SK-N-SH (cell line): ENCODE data around the gene USP11. TPM values are rescaled to one million over a fixed set of nuclear protein-coding genes. Genes with fewer than 3 reads are reported as not detected.

Source experiments
- CTCF ChIA-PET: fragments of 300-600, 350-600 bp; formaldehyde crosslinking; extraction: SDS; loops from one replicate; lab custom pipeline; 2021; lab: Yijun Ruan, JAX
- POLR2A ChIA-PET: fragments of 350-600 bp; sonication (Branson Sonifier 250); formaldehyde crosslinking; extraction: SDS; loops from one replicate; lab custom pipeline; 2020; ENCODE audit warnings: antibody characterized with exemption, inconsistent platforms; lab: Yijun Ruan, JAX
- DNase-seq: peaks from one replicate; pipeline ENCODE4 v3.0.0; 2012
- H2AFZ ChIP-seq: fragments of 200-600 bp; sonication (generic); 2 replicates; pipeline ENCODE4 v1.8.1; 2016; ENCODE audit warnings: antibody characterized with exemption, mild to moderate bottlenecking, low read depth
- H3F3A ChIP-seq: fragments of 200-600 bp; sonication (generic); replicated peaks from 2 replicates; pipeline ENCODE3; 2016; ENCODE audit warnings: antibody characterized with exemption, mild to moderate bottlenecking; ENCODE audit not compliant: insufficient read depth
- H3K27ac ChIP-seq, 2 experiments: fragments of 200-500 bp in 1 of 2; fragments of 200-600 bp in 1 of 2; sonication (Bioruptor generic) in 1 of 2; sonication (generic), shearing (Covaris generic) in 1 of 2; 2 replicates each; pipeline versions ENCODE4 v1.5.1 to v1.6.1; 2014 to 2016; ENCODE audit warnings: low read depth in 2 of 2, inconsistent platforms in 1 of 2, low read length in 1 of 2, mild to moderate bottlenecking in 1 of 2, mixed read lengths in 1 of 2
- H3K27me3 ChIP-seq: fragments of 200-600 bp; sonication (generic), shearing (Covaris generic); 2 replicates; pipeline ENCODE4 v1.6.1; 2016; ENCODE audit warnings: mixed run types; ENCODE audit not compliant: insufficient read depth
- H3K36me3 ChIP-seq, 2 experiments: fragments of 200-500 bp in 1 of 2; fragments of 200-600 bp in 1 of 2; sonication (Bioruptor generic) in 1 of 2; sonication (generic) in 1 of 2; replicated peaks in 1 of 2; 2 replicates each; pipeline versions ENCODE3 to v1.5.1; 2014 to 2016; ENCODE audit warnings: low read length in 1 of 2, mild to moderate bottlenecking in 1 of 2; ENCODE audit not compliant: insufficient read depth in 2 of 2, control insufficient read depth in 1 of 2
- H3K4me1 ChIP-seq, 2 experiments: fragments of 200-500 bp in 1 of 2; fragments of 200-600 bp in 1 of 2; sonication (Bioruptor generic) in 1 of 2; sonication (generic), shearing (Covaris generic) in 1 of 2; 2 replicates each; pipeline versions ENCODE4 v1.5.1 to v1.6.1; 2014 to 2016; ENCODE audit warnings: low read depth in 1 of 2, low read length in 1 of 2, mixed run types in 1 of 2; ENCODE audit not compliant: insufficient read depth in 2 of 2, control insufficient read depth in 1 of 2
- H3K4me2 ChIP-seq: fragments of 200-600 bp; sonication (generic), shearing (Covaris generic); 2 replicates; pipeline ENCODE4 v1.6.1; 2017; ENCODE audit warnings: mixed run types
- H3K4me3 ChIP-seq, 2 experiments: fragments of 200-500 bp in 1 of 2; fragments of 200-600 bp in 1 of 2; sonication (Bioruptor generic) in 1 of 2; sonication (generic), shearing (Covaris generic) in 1 of 2; 2 replicates each; pipeline versions ENCODE4 v1.5.1 to v1.8.1; 2014 to 2016; ENCODE audit warnings: low read depth in 2 of 2, inconsistent platforms in 1 of 2, low read length in 1 of 2, mild to moderate bottlenecking in 1 of 2, mixed read lengths in 1 of 2, moderate library complexity in 1 of 2
- H3K79me2 ChIP-seq: fragments of 200-600 bp; sonication (generic); 2 replicates; pipeline ENCODE4 v1.8.1; 2017; ENCODE audit warnings: mild to moderate bottlenecking; ENCODE audit not compliant: insufficient read depth
- H3K9ac ChIP-seq: fragments of 200-600 bp; sonication (generic); 2 replicates; pipeline ENCODE4 v1.6.1; 2017; ENCODE audit warnings: mixed run types
- H3K9me2 ChIP-seq: fragments of 200-600 bp; sonication (generic); 2 replicates; pipeline ENCODE4 v1.6.1; 2017; ENCODE audit warnings: mixed run types
- H3K9me3 ChIP-seq: fragments of 200-600 bp; sonication (generic); 2 replicates; pipeline ENCODE4 v1.6.1; 2017; ENCODE audit warnings: mixed run types, mild to moderate bottlenecking, moderate library complexity
- H4K20me1 ChIP-seq: fragments of 200-600 bp; sonication (generic); 2 replicates; pipeline ENCODE4 v1.6.1; 2017; ENCODE audit warnings: mild to moderate bottlenecking, mixed run types; ENCODE audit not compliant: insufficient read depth
- CHD2 ChIP-seq: fragments of 150-350 bp; IDR thresholded peaks from 2 replicates; pipeline ENCODE4 v1.6.1; 2018; ENCODE audit warnings: low read length; ENCODE audit not compliant: partially characterized antibody
- JUND ChIP-seq: IDR thresholded peaks from 2 replicates; pipeline ENCODE4 v1.4.0; 2012
- NFIC ChIP-seq: IDR thresholded peaks from 2 replicates; pipeline ENCODE4 v1.4.0; 2012; ENCODE audit warnings: borderline replicate concordance
- POLR2AphosphoS5 ChIP-seq: IDR thresholded peaks from 2 replicates; pipeline ENCODE4 v1.6.1; 2012; ENCODE audit warnings: low read depth, low read length
- SMC3 ChIP-seq: IDR thresholded peaks from 2 replicates; pipeline ENCODE4 v1.6.1; 2012; ENCODE audit warnings: low read depth, low read length, improper control_type of control experiment
- WGBS: methylation state at CpG from one replicate; pipeline ENCODE4 v1.1.6; 2017; ENCODE audit warnings: low lambda C conversion rate; 5-methylcytosine and 5-hydroxymethylcytosine counted together
- polyA plus RNA-seq, 3 experiments: library from polyadenylated mRNA; depleted of rRNA; stranded (reverse); fragments of >200 nt; gene quantifications; 2 replicates each; pipeline ENCODE4 v1.2.3, GENCODE V29; 2012
- TF ChIP-seq, protein P1 (sequence below): IDR thresholded peaks from 2 replicates; pipeline ENCODE4; 2012
- TF ChIP-seq, protein P2 (sequence below): IDR thresholded peaks from 2 replicates; pipeline ENCODE4 v1.6.1; 2012; ENCODE audit warnings: mild to moderate bottlenecking, low read depth, low read length, moderate library complexity

Gene USP11
- polyA plus RNA-seq, 1 of the 3 experiments (the other 2 are of a cell fraction), result 53.1 TPM

DNA sequence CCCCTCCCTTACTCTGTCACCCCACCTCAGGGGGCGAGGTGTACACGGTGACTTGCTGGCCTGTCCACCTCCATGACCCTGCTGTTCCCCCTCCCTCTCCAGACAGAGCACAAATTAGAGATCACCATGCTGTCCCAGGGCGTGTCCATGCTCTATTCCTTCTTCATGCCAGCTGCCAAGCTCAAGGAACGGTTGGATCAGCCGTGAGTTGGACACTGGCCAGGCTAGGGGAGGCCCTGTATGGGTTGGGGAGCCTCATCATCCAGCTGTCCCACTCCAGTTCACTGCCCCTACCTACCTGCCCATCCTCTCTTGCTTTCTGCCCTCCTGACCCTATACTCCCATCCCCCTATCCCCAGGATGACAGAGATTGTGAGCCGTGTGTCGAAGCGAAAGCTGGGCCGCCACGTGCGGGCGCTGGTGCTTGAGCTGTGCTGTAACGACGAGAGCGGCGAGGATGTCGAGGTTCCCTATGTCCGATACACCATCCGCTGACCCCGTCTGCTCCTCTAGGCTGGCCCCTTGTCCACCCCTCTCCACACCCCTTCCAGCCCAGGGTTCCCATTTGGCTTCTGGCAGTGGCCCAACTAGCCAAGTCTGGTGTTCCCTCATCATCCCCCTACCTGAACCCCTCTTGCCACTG, 18.3 kb upstream of the USP11 start:
- CTCF ChIA-PET, result interaction anchor here (1.6 to 2.0 kb wide), 2 partner anchors 22 to 308 kb away, joined by 3 to 8 read pairs; no protein-coding TSS in a partner anchor

DNA sequence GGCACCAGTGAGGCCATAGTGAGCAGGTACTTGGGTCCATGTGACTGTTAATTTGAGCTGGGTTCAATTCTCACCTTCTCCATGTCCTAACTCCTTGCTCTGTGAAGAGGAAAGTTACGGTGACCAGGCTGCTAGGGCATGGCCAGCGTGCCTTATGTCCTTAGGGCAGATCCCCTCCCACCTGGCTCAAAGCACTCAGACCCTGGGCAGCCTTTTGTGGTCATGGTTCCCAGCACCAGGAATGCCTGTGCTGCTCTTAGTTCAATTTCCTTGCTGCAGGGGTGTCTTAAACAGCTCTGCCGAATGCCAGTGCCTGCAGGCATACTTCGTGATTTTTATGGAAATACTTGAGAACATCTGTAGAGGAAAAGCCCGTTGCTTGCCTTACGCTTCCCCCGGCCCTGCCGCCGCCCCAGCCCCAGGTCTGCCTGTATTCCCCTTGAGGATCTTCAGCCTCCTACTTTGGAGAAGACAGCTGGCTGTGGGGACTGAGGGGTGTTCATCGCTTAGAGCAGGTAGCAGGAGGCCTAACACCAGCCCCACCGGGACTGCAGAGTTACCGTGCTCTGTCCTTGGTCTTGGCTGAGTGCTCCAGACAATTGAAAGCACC, 17.4 kb upstream of the USP11 start:
- TF ChIP-seq CHD2 (no peak), POLR2AphosphoS5 (no peak), NFIC (no peak), JUND (no peak)
- TF ChIP-seq, protein P1, sequence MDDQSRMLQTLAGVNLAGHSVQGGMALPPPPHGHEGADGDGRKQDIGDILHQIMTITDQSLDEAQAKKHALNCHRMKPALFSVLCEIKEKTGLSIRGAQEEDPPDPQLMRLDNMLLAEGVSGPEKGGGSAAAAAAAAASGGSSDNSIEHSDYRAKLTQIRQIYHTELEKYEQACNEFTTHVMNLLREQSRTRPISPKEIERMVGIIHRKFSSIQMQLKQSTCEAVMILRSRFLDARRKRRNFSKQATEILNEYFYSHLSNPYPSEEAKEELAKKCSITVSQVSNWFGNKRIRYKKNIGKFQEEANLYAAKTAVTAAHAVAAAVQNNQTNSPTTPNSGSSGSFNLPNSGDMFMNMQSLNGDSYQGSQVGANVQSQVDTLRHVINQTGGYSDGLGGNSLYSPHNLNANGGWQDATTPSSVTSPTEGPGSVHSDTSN, result no peak
- TF ChIP-seq, protein P2, sequence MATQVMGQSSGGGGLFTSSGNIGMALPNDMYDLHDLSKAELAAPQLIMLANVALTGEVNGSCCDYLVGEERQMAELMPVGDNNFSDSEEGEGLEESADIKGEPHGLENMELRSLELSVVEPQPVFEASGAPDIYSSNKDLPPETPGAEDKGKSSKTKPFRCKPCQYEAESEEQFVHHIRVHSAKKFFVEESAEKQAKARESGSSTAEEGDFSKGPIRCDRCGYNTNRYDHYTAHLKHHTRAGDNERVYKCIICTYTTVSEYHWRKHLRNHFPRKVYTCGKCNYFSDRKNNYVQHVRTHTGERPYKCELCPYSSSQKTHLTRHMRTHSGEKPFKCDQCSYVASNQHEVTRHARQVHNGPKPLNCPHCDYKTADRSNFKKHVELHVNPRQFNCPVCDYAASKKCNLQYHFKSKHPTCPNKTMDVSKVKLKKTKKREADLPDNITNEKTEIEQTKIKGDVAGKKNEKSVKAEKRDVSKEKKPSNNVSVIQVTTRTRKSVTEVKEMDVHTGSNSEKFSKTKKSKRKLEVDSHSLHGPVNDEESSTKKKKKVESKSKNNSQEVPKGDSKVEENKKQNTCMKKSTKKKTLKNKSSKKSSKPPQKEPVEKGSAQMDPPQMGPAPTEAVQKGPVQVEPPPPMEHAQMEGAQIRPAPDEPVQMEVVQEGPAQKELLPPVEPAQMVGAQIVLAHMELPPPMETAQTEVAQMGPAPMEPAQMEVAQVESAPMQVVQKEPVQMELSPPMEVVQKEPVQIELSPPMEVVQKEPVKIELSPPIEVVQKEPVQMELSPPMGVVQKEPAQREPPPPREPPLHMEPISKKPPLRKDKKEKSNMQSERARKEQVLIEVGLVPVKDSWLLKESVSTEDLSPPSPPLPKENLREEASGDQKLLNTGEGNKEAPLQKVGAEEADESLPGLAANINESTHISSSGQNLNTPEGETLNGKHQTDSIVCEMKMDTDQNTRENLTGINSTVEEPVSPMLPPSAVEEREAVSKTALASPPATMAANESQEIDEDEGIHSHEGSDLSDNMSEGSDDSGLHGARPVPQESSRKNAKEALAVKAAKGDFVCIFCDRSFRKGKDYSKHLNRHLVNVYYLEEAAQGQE, result no peak
- TF ChIP-seq, all 33 proteins: peak for 0
- no peaks in the 10 kb centered on the region for H3K9me2 ChIP-seq
- no peak overlapping the region for H3K9ac ChIP-seq
- H3K79me2 ChIP-seq, result peaks cover 21% of the 10 kb centered on the region
- H2AFZ ChIP-seq, result no peak overlapping the region
- ChIA-PET POLR2A (no interaction called here), CTCF (interaction anchor here (2.0 kb wide), 1 partner anchor 307 kb away, joined by 8 read pairs; no protein-coding TSS in a partner anchor)
- H3K4me2 ChIP-seq, result no peak overlapping the region
- 95% methylated on average over 8 of the region's 12 CpGs for WGBS
- DNase-seq, result no peak
- peaks cover 33 to 57% of the 10 kb centered on the region in 2 experiments for H3K36me3 ChIP-seq
- no peak overlapping the region for H3K4me3 ChIP-seq
- H3K4me1 ChIP-seq, result peaks cover 7 to 27% of the 10 kb centered on the region in 2 experiments; a peak in 3 of 4 replicates
- H3F3A ChIP-seq, result peaks cover 24% of the 10 kb centered on the region
- peak overlapping the region in 1 of 2 experiments; percentile 90; a peak in 1 of 4 replicates for H3K27ac ChIP-seq
- no peaks in the 10 kb centered on the region for H3K27me3 ChIP-seq
- H3K9me3 ChIP-seq, result no peaks in the 10 kb centered on the region
- peaks cover 24% of the 10 kb centered on the region for H4K20me1 ChIP-seq

More for the DNA sequence above, 18.3 kb upstream of the USP11 start:
- no peak overlapping the region for H3K27ac ChIP-seq
- no peak for DNase-seq
- peaks cover 7 to 19% of the 10 kb centered on the region in 2 experiments; a peak in 3 of 4 replicates for H3K4me1 ChIP-seq
- no peaks in the 10 kb centered on the region for H3K27me3 ChIP-seq
- H3K9ac ChIP-seq, result no peak overlapping the region
- H3K9me2 ChIP-seq, result no peaks in the 10 kb centered on the region
- no peak overlapping the region for H2AFZ ChIP-seq
- H3K79me2 ChIP-seq, result peaks cover 12% of the 10 kb centered on the region
- no peak overlapping the region for H3K4me2 ChIP-seq
- no peak overlapping the region for H3K4me3 ChIP-seq
- POLR2A ChIA-PET, result interaction anchor here (0.6 kb wide), 1 partner anchor 669 kb away, joined by 4 read pairs; no protein-coding TSS in a partner anchor
- TF ChIP-seq SMC3, result no peak
- peaks cover 16% of the 10 kb centered on the region for H4K20me1 ChIP-seq
- H3K9me3 ChIP-seq, result no peaks in the 10 kb centered on the region
- 88% methylated on average over 17 of the region's 20 CpGs for WGBS
- H3K36me3 ChIP-seq, result peaks cover 40 to 65% of the 10 kb centered on the region in 2 experiments
- H3F3A ChIP-seq, result peaks cover 24% of the 10 kb centered on the region
